HG03064 (cell line): ENCODE measurements around the gene LRRC59.
"Not testable (repeated sequence)": the region's sequence is repeated elsewhere in the genome, so short reads cannot be mapped to it uniquely, and the experiment has no call there.

Experiments
- ATAC-seq: cut with Tn5 transposase; IDR thresholded peaks from one replicate; pipeline ENCODE4 v1.9.1; 2021; ENCODE audit warnings: low read depth; ENCODE audit not compliant: unreplicated experiment

The LRRC59 gene

GRCh38 chr17:50397111-50397918 lies at the start of gene LRRC59:
LRRC59 (minus strand) TSS chr17:50397523; CDS start chr17:50397317, 206 bp downstream.
- peak; percentile 84 for ATAC-seq

DNA sequence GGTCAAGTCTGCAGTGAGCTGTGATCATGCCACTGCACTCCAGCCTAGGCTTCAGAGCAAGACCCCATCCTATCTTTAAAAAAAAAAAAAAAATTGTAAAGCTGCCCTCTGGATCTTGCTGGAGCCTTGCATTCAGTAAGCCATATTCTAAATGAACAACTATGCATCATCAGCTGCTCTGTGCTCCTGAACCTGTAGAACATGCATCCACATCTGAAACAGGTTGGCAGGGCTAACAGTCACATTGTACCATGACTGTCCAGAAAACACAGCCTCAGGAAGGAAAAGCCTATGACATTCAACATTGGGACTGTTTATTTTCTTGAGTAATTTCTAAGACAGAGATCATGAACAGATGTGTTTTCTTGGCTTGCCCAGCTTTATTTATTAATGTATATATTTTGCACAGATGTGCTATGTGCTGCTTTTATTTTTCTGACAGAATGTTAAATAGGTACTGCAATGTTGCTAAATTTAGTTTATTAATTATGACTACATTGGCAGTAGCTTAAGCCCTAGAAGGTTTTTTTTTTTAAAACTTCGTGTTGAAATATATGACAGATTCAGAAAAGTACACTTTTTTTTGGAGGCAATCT lies 48.5 kb upstream of the LRRC59 start:
- ATAC-seq, result no peak

- ATAC-seq, result no peak
Observed at GRCh38 chr17:50444841-50445715, 47.8 kb upstream of the LRRC59 start.

GRCh38 chr17:50443505-50443974 lies 46.2 kb upstream of the LRRC59 start:
- no peak for ATAC-seq

DNA sequence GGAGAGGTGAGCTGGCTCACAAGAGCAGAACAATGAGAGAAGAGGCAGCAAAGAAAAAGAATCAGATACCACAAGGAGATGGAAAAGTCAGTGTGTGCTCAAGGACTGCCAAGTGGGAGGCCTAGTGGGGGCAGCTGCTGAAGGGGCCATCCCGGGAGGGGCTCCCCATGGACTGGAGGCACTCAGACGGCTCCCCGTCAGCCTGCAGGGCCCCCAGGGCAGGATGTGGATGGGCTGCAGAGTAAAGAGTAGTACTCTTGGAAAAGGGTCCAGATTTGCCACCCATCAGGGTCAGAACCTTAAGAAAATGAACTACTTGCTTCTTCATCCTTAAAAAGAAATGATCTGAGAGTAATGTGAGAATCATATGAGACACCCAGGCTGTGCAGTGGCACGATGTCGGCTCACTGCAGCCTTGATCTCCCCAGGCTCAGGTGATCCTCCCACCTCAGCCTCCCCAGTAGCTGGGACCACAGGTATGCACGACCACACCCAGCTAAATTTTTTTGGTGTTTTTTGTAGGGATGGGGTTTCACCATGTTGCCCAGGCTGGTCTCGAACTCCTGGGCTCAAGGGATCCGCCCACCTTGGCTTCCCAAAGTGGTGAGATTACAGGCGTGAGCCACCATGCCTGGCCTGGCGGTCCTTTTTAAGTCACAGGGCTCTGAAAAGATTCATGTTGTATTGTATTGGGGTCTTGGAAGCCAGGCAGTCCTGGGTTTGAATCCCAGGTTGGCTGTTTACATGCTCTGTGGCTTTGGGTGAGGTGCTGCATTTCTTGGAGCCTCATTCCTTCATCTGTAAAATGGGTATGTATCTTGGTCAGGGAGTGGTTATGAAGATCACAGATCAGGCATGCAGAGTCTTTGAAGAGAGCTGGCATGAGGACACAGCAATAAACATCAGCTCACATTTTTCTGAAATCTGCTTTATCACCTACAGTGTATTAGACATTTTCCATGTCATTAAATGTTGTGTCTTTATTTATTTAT lies 43.8 kb upstream of the LRRC59 start:
- ATAC-seq, result no peak

DNA sequence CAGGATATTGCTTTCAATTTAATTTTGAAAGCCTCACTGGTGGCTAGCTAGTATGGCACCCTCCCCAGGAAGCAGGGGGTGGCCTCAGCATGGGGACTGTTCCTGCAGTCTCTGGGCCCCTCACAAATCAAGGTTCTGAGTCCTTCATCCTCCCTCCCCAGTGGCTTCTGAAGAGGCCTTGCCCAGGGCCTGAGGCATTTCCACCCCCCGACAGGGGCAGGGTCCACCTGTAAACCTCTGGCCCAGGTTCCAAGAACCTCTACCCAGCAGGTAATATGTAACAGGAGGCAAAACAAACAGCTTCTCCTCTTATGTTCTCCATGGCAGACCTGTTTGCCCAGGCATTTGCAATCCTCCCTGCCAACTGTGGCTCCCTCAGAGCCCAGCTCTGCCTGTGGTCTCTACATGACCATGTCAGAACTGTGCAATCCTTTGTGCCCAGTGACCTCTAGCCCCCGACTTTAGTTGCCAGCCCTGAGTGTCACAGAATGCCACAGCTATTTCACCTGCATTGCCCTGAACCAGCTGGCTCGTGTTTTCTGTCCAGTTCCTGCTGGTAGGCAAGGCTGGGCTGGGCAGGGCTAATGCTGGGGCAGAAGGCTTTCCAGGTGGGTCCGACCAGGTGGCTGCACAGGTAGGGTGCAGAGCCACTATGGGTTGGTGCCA lies 43.0 kb upstream of the LRRC59 start:
- no peak for ATAC-seq

- ATAC-seq, result no peak
Observed at GRCh38 chr17:50439008-50439407, 41.7 kb upstream of the LRRC59 start.

GRCh38 chr17:50437409-50437808 lies 40.1 kb upstream of the LRRC59 start:
- ATAC-seq, result no peak

GRCh38 chr17:50432125-50432762 lies 34.9 kb upstream of the LRRC59 start:
- no peak for ATAC-seq

DNA sequence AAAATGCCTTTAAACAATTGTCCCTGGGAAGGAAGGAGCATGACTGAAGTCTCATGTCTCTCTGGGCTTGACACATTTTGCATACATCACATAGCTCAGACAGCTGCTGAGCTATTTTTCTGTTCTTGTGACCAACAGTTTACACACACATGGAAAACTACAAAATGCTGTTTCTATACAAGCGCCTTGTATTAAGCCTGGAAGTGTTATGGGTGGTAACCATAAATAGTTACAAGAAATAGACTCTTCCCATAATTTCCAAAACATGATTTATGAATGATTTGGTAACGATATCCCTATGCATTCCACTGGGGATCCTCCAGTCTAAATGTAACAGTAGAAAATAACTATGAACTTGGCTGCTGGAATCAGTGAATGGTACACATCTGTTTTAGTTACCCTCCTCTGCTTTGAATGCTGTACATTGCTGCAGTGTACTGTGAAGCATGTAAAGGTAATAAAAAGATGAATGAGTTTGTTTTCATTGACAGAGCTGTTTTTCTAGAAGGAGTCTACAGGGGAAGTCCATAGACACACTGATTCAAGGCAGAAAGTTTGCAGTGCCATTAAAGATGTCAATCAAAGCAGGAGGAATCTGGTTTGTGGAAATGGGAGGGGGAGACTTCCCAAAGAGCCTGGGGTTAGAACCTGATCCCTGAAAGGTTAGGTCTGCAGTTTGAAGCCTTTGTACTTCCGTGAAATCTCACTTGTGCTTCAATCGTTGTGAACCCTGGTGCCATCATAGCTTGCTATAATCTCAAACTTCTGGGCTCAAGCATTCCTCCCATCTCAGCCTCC lies 33.7 kb upstream of the LRRC59 start:
- ATAC-seq, result no peak

DNA sequence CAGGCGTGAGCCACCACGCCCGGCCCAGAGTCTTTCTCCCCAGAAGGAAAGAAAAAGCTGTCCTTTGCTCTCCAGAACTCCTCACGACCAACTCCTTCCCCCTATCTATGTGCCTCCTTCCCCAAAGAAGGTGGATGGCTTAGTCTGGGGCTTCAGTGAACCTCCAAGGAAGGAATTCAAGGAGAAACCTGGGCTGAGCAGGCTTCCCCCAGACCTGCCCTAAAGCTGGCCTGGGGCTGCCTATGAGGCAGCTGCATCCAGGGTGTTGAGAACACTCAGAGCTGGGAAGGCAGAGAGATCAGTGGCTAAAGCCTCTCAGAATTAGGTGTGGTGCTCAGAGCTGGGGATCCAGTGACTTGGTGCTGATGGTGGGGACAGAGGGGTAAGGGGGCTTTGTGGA lies 32.5 kb upstream of the LRRC59 start:
- no peak for ATAC-seq

DNA sequence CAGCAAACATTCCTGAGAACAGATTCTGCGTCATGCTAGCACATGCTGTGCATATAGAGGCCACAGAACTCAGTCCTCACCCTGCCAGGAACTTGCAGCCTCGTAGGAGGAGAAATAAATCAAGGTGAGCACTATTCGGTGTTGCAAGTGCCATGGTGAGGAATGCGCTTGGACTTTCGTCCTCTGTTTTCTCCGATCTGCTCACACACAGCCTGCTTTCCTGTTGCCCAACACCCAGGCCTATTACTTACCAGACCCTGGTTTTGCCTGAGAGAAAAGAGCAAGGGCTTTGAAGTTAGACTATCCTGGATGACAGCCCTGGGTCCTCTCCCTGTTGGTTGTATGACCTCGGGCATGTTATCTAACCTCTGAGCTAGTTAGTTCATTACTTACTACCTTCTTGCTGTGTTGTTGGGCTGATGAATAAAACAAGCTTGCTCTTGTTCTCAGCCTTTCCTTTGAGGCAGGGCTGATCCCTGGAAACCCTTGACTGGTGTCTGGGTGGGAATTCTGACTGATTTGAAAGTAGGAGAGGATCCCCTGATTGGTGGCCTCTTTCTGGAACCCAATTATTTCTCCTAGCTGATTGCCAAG lies 31.6 kb upstream of the LRRC59 start:
- ATAC-seq, result no peak

DNA sequence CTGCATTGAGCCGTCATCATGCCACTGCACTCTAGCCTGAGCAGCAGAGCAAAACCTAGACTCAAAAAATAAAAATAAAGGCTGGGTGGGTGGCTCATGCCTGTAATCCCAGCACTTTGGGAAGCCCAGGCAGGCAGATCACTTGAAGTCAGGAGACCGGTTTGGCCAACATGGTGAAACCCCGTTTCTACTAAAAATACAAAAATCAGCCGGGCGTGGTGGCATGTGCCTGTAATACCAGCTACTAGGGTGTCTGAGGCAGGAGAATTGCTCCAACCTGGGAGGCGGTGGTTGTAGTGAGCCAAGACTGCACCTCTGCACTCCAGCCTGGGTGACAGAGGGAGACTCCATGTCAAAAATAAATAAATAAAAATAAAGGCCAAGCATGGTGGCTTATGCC lies 30.8 kb upstream of the LRRC59 start:
- not testable (repeated sequence) for ATAC-seq

DNA sequence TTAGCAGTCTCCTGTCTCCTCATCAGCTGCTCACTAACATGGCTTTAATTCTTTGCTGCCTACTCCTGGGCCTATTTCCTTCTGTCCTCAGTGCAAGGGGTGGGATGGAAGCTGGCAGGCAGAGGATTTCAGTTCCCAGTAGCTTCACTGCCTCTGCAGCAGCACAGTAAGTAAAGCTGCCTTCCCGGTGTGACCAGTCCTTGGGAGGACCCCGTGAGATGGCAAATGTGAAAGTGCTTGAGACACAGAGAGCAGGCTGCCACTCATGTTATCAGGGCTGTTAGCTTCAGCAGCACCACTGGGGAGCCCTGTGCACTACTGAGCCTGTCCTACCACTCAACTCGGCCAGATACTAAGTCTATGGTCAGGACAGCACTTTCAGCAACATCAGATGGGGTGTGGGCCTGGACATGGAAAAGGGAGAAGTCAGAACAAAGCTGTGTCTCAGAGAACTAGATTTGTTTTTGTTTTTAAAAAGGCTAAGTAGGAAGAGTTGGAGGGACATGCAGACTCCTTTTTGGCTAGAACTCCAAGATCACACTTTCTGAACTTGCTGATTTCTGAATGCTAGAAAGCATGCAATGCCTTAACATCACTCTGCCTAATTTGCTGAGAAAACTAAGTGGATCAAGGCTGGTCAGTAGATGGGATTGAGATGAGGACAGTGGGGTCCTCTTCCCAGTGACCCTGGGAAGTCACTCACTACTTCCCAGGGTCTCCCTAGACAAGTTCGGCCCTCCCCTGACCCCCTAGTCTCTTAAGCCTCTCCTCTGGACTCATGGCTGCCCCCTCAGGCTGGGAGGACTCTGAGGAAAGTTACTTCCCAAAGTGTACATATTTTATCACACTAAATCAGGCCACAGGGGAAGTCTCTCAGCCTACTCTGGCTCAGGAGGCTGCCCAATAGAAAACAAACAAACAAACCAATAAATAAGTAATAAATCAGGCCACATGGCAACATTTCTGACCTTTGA lies 29.8 kb upstream of the LRRC59 start:
- no peak for ATAC-seq

DNA sequence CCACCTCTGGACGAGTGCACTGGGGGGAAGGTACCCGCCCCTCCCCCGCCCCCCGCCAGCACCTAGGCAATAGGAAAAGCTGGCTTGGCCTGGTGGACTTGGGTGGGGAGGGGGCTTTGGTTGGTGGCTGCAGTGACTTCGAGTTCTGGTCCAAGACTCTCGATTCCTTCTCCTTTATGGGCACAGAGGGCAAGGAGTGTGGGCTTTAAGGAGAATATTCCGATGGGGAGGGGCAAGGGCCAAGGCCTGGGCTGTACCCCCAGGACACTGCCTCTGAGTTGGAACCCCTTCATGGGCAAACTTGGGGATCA lies 29.1 kb upstream of the LRRC59 start:
- no peak for ATAC-seq

DNA sequence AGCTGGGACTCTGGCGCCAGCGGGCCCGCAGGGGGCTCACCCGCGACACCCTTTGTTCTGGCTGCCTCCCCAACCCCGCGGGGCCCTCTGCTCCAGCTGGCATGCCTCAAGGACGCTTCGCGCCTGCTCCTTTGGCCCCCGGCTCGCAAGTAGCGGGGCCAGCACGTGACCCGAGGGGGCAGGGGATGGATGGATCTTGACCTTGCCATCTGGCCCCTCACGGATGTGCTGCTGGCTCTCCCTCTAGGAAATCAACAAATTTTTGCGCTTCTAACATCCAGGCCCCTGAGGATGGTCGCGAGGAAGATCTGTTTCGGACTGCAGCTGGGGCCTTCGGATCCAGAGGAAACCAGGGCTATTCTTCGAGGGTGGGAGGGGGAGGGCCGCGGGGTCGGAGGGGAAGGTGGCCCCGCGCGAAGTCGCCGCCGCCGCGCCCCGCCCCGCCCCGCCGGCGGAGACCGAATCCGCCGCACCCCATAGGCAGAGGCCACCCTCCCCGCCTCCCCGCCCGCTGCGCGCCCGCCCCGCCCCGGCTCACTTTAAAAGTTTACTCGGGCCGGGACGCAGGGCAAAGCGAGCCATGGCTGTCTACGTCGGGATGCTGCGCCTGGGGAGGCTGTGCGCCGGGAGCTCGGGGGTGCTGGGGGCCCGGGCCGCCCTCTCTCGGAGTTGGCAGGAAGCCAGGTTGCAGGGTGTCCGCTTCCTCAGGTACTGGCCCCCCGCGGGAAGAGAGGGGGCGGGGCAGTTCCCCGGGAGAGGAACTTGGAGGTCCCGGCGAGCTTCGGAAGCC lies 28.6 kb upstream of the LRRC59 start, which contains the start of gene ACSF2:
ACSF2 (plus strand) TSS at position 537 of the 790 bp plus-strand sequence; CDS start at position 581, 44 bp downstream.
- no peak for ATAC-seq
